HG03342 (cell line): ENCODE data around the gene USP34.

Experiments
- ATAC-seq: cut with Tn5 transposase; IDR thresholded peaks from one replicate; pipeline ENCODE4 v1.9.1; 2021; ENCODE audit warnings: mild to moderate bottlenecking, moderate library complexity; ENCODE audit not compliant: unreplicated experiment

USP34 gene

DNA sequence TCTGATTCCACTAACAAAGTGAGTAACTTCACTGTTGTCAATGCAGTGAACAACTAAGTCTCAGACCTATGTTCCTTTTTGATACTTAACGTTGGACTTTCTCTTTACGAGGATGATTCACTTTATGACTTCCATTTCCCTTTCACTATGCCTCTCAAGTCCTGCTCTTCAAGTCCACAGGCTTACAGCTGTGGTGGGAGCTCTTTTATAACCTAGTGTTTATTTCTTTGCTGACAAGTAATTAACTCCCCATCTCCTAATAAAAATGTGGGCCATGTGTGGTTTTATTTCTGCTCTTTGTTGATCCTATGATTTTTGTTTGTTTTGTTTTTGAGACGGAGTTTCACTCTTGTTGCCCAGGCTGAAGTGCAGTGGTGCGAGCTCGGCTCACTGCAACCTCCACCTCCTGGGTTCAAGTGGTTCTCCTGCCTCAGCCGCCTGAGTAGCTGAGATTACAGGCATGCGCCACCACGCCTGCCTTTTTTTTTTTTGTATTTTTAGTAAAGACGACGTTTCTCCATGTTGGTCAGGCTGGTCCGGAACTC lies 142.1 kb downstream of the USP34 start:
- no peak for ATAC-seq

GRCh38 chr2:61327173-61327572 lies 143.7 kb downstream of the USP34 start:
- ATAC-seq, result no peak

- no peak for ATAC-seq
Measured at GRCh38 chr2:61326423-61326822, 144.5 kb downstream of the USP34 start.

DNA sequence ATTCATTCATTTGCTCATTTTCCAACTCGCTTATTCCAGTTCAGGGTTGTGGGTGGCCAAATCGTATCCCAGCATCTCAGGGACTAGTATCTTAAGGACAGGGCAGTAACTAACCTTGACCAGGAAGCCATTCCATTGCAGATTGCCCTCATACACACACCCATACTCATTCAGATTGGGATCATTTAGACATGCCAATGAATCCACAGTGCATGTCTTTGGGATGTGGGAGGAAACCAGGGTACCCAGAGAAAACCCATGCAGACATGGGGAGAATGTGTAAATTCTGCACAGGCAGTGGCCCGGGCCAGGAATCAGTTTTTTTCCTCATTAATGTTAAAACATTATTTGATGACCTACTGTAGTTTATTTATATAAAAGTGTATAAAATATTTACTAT lies 150.7 kb downstream of the USP34 start:
- no peak for ATAC-seq

DNA sequence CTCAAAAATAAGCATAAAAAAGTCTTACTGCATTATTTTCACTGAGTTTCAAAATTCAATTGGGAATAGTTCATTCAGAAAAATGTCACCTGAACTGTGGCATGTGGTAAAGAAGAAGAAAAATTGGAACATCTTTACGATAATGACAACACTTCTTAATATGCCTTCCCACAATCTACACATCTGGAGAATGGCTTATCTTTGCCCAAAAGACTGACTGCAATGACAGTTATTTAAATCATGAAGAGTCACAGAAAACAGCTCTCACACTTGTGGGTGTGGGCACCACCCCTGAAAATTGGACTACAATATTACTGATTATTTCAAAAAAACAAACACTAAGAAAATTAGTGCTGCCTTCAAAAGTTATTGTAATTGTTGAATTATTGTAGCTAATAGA lies 152.3 kb downstream of the USP34 start:
- no peak for ATAC-seq

GRCh38 chr2:61295981-61296380 lies 174.9 kb downstream of the USP34 start:
- no peak for ATAC-seq

GRCh38 chr2:61291851-61292575 lies 178.9 kb downstream of the USP34 start:
- no peak for ATAC-seq

DNA sequence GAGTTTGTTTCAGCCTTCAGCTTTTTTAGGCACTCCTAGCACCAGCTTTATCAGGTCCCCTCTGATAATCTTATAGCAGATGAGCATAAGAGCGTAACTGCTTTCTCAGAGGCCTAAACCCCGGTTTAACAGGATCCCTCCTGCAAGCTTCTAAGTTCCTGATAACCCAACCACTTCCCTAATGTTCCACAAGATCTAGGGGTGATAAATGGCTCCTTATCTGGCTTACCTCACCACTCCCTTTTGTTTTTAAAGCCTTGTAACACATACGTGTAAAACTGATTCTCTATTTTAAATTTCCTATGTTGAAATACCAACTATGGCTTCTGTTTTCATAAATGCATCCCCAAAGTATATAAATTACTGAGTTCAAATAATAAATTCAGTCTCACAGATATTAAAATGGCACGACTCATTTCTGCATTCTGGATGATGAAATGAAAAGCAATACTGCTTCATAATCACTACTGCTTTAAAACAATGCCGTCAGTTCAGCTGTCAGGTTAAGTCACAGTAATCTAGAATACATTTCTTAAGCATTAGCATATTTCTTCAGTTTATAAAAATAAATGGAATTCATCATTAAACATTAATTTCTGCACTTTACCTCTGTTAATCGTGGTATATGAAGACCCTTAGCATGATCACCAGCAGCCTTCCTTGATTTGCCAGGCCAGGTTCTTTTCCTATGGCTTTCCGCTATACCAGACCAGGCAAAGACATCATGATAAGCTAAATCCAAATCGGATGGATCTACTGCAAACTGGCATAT lies 182.6 kb downstream of the USP34 start:
- no peak for ATAC-seq

GRCh38 chr2:61287254-61287653 lies 183.6 kb downstream of the USP34 start:
- ATAC-seq, result no peak

GRCh38 chr2:61283443-61284160 lies 187.3 kb downstream of the USP34 start:
- no peak for ATAC-seq

- no peak for ATAC-seq
Measured at GRCh38 chr2:61282104-61282590, 188.7 kb downstream of the USP34 start.

GRCh38 chr2:61281321-61281720 lies 189.6 kb downstream of the USP34 start:
- ATAC-seq, result no peak

DNA sequence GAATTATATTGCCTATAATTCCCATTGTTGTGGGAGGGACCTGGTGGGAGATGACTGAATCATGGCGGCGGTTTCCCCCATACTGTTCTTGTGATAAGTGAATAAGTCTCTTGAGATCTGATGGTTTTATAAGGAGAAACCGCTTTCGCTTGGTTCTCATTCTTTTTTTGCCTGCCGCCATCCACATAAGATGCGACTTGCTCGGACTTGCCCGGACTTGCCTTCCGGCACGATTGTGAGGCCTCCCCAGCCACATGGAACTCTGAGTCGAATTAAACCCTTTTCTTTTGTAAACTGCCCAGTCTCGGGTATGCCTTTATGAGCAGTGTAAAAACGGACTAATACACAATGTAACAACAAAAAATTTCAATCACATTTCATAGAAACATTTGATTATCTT lies 193.1 kb downstream of the USP34 start:
- no peak for ATAC-seq

DNA sequence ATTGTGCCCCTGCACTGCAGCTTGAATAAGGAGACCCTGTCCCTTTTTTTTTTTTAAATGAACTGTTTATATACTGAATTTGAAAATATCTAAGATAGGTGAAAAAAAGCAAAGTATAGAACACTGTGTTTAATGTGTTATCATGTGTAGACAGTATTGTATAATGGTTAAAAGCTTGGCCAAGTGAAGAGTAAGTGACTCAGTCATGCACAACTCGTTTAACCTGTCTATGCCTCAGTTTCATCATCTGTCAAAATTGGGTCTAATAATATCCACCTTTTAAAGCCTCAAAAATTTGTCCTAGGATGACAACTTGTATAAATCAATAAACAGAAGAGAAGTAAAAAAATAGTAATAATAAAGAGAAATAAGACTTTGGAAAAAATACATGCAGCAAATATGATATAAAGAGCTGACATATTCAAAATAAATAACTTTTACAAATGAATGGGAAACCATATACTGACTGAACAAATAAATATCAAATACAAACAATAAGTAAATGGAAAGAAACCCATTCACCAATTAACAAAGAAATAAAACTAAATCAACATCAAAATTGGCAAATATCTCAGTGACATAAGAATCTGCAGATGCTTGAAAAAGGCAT lies 195.2 kb downstream of the USP34 start:
- ATAC-seq, result no peak

- no peak for ATAC-seq
Measured at GRCh38 chr2:61272421-61273070, 198.3 kb downstream of the USP34 start.

GRCh38 chr2:61268249-61268648 lies 202.6 kb downstream of the USP34 start:
- ATAC-seq, result no peak

DNA sequence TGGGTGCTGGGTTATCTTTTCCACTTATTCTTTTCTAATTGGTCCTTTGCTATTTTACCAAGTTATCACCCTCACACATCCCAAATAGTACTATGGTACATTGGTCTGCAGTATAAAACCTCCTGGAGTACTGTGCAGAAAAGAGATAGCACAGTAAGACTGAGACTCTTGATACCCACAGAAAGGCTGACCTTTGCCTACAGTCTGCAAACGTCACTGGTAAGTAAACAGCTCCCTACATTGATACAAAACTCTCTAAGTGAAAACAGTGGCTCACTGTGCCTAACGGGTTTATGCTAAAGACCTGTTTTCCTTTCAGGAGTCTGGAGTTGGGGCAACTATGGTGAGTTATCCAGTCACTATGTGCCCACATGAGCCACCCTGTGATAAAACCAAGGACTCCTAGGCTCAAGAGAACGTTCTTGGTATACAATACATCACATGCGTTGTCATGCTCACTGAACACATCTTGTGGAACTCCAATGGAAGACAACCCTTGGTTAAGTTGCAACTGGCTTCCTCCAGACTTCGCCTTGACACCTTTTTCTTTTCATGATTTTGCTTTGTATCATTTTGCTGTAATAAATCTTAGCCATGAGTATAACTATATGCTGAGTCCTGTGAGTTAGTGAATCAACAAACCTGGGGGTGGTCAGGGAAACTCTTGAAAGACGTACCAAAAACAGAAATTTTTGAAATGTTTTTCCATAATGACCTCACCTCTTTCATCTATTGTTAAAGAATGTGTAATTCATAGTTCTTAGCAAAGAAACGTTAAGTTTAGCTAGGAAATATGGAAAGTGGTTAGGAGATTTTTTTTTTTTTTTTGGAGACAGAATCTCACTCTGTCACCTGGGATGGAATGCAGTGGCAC lies 204.0 kb downstream of the USP34 start:
- ATAC-seq, result no peak

DNA sequence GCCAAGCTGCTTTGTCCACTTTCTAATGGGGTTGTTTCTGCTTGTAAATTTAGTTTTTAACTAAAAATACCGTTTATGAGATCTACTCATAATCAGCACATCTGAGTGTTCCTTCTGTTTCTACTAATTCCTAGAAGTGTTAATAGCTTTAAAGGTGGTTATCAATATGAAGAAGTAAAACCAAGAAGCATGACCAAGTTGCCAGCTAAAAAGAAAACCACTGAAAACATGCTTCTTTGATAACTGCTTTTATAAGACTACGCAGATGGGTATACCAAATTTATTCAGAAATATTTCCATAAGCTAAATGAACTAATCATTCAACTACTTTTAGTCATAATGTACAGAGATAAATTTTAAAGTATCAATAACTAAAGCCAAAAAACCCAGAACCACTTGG lies 207.1 kb downstream of the USP34 start:
- no peak for ATAC-seq

DNA sequence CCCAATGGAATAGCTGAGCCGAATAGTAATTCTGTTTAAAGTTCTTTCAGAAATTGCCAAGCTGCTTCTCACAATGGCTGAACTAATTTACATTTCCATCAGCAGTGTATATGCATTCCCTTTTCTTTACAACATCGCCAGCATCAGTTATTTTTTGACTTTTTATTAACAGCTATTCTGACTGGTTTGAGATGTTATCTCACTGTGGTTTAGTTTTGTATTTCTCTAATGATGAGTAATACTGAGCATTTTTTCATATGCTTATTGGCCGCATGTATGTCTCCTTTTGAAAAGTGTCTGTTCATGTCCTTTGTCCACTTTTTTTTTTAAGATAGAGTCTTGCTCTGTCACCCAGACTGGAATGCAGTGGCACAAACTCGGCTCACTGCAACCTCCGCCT lies 208.2 kb downstream of the USP34 start:
- no peak for ATAC-seq
